NK-92 treated with Interleukin-12 subunit alpha and Interleukin-12 subunit beta, amount 100 ng/mL, for 24 hours (cell line): ENCODE measurements around the gene SLC25A26.

ENCODE experiments used
- DNase-seq: peaks from one replicate; lab custom pipeline; 2025; lab: John Stamatoyannopoulos, UW

The SLC25A26 gene

GRCh38 chr3:66227051-66227450, 6.2 kb downstream of the SLC25A26 start:
- DNase-seq = no peak

GRCh38 chr3:66227915-66228314, 7.1 kb downstream of the SLC25A26 start:
- DNase-seq = no peak

- no peak for DNase-seq
These were observed 7.9 kb downstream of the SLC25A26 start for GRCh38 chr3:66228707-66229106.

- DNase-seq = no peak
These were observed 9.1 kb downstream of the SLC25A26 start for GRCh38 chr3:66229931-66230330.

- no peak for DNase-seq
These were observed 12.2 kb downstream of the SLC25A26 start for GRCh38 chr3:66233033-66233432.

GRCh38 chr3:66236281-66236680, 15.5 kb downstream of the SLC25A26 start:
- no peak for DNase-seq

- no peak for DNase-seq
These were observed 16.8 kb downstream of the SLC25A26 start for GRCh38 chr3:66237552-66237951.

GRCh38 chr3:66239513-66240123, 18.8 kb downstream of the SLC25A26 start:
- DNase-seq = no peak

- DNase-seq = no peak
These were observed 20.7 kb downstream of the SLC25A26 start for GRCh38 chr3:66241466-66241865.

GRCh38 chr3:66242788-66243464, 22.1 kb downstream of the SLC25A26 start:
- no peak for DNase-seq

- no peak for DNase-seq
These were observed 27.8 kb downstream of the SLC25A26 start for GRCh38 chr3:66248641-66249040.

GRCh38 chr3:66253790-66254620, 33.2 kb downstream of the SLC25A26 start:
- no peak for DNase-seq

- no peak for DNase-seq
These were observed 35.1 kb downstream of the SLC25A26 start for GRCh38 chr3:66255865-66256264.

- DNase-seq = no peak
These were observed 36.0 kb downstream of the SLC25A26 start for GRCh38 chr3:66256806-66257205.

- no peak for DNase-seq
These were observed 38.9 kb downstream of the SLC25A26 start for GRCh38 chr3:66259566-66260255.

GRCh38 chr3:66260431-66260830, 39.6 kb downstream of the SLC25A26 start:
- no peak for DNase-seq

- DNase-seq = no peak
These were observed 40.6 kb downstream of the SLC25A26 start for GRCh38 chr3:66261355-66261754.

GRCh38 chr3:66265649-66266048, 44.8 kb downstream of the SLC25A26 start:
- no peak for DNase-seq

- no peak for DNase-seq
These were observed 45.8 kb downstream of the SLC25A26 start for GRCh38 chr3:66266551-66266950.

GRCh38 chr3:66267031-66267430, 46.2 kb downstream of the SLC25A26 start:
- DNase-seq = no peak

- no peak for DNase-seq
These were observed 47.1 kb downstream of the SLC25A26 start for GRCh38 chr3:66267906-66268305.

GRCh38 chr3:66268864-66269263, 48.1 kb downstream of the SLC25A26 start:
- DNase-seq = no peak
